ENCODE measurements around the gene PSMB7.

DNA sequence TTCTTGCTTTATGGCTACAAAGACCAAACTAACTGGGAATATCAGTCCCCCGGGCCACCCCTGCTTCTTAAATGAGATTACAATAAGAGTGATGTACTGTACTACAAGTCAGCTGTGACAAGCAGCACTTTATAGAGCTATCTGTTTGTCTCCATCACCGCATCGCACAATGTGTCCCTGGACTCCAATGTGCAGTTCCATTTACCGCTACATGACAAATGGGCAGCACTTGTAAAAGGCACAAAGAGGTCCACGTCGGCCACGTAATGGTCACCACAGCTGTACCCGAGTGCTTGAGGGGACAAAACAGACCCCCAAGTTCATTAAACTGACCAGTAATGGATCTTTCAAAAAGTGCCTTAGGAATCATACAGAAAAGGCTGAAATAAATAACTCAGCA, 54.1 kb downstream of the PSMB7 start:
- no peak for TF ChIP-seq CTCF (IDR thresholded peaks at IDR 0.05)
- TF ChIP-seq ZFX (IDR thresholded peaks at IDR 0.05; ENCODE audit: borderline replicate concordance) = no peak
